Measurements from ENCODE around the gene PRR35.

Gene PRR35

DNA sequence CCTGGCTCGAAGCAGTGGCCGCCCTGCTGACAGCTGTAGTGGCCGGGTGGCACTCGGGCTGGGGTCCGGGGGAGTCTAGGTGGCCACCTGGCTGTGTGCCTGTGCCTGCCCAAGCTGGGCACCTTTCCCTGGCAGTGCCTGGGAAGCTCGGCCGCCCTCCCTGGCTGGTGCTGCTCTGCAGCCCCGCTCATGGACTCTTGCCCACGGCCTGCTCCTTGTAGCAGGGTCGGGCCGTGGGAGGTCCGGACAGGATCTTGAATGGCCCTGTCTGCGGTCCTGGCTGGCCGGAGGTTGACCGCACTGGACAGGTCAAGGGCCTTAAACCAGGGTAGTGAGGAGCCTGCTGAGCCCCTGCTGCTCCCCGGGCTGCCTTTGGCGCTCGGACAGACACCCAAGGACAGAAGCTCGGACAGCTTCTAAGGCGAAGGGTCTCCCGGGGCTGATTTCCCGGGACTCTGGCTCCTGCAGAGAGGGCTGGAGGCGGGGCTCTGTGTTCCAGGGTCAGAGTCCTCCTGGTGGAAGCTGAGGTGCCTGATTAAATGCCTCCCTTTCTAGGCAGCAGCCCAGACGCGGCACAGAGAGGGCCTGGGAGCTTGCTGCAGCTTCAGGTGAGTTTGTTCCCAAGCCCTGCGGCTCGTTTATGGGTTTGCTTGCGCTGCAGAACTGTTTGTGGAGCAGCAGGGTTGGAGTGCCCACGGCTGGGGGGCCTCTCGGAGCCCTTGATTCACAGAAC, 26.6 kb upstream of the PRR35 start:
- CTCF ChIA-PET = no interaction called here
- no peak for DNase-seq (ENCODE audit: extremely low spot score)
- POLR2A ChIA-PET = interaction anchor here (0.8 kb wide), 1 partner anchor 38 kb away, joined by 3 read pairs; no protein-coding TSS in a partner anchor
- TF ChIP-seq, protein P1, sequence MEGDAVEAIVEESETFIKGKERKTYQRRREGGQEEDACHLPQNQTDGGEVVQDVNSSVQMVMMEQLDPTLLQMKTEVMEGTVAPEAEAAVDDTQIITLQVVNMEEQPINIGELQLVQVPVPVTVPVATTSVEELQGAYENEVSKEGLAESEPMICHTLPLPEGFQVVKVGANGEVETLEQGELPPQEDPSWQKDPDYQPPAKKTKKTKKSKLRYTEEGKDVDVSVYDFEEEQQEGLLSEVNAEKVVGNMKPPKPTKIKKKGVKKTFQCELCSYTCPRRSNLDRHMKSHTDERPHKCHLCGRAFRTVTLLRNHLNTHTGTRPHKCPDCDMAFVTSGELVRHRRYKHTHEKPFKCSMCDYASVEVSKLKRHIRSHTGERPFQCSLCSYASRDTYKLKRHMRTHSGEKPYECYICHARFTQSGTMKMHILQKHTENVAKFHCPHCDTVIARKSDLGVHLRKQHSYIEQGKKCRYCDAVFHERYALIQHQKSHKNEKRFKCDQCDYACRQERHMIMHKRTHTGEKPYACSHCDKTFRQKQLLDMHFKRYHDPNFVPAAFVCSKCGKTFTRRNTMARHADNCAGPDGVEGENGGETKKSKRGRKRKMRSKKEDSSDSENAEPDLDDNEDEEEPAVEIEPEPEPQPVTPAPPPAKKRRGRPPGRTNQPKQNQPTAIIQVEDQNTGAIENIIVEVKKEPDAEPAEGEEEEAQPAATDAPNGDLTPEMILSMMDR (IDR thresholded peaks at IDR 0.05; ENCODE audit: control extremely low read depth, extremely low read depth, low read depth, missing control alignments) = no peak

DNA sequence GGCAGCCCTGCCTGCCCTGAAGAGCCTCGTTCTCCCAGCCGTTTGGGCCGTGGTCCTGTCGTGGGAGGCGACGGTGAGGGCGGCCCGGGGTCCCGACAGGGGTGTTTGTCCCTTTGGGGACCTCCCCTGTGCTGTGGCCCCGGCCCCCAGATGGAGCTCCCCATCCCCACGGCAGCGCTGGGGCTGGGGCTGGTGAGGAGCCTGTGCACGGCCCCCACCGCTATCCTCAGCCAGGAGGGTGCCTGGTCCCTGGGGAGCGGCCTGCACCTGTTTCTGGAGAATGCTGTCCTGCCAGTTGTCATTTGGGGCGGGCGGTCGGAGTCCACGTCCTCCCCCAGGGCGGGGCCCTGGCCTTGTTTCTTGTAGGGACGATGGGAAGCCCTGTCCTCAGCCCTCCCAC, 26.1 kb upstream of the PRR35 start:
- ChIA-PET CTCF (no interaction called here), POLR2A (no interaction called here)
- TF ChIP-seq, protein P1 (IDR thresholded peaks at IDR 0.05; ENCODE audit: control extremely low read depth, extremely low read depth, low read depth, missing control alignments) = no peak
- no peak for DNase-seq (ENCODE audit: extremely low spot score)

DNA sequence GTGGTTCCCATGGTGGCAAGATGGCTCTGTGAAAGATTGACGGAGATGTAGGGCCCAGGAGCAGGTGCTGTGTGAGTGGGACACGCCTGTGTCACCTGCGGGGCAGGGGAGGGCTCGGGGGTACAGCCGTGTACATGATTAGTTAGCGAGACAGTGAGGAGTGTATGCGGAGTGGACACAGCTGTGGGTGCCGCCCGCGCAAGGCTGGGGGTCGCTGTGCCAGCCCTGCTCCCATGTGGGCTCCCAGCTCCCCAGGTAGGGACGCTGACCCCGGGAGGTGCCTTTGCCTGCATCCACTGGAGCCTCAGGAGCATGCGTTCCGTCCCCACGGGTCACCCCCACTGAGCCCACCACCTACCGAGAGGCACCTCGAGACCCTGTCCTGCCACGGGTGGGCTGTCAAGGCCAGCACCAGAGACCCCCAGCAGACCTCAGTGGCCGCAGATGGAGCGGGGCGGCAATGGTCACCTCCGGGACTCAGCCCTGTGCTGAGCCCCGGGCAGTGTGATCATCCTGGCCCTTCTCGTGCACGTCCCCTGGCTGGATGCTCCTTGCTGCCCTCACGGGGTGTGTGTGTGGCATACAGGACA, 25.2 kb upstream of the PRR35 start:
- DNase-seq (ENCODE audit: extremely low spot score) = no peak
- CTCF ChIA-PET = no interaction called here
- TF ChIP-seq, protein P1 (IDR thresholded peaks at IDR 0.05; ENCODE audit: control extremely low read depth, extremely low read depth, low read depth, missing control alignments) = no peak
- POLR2A ChIA-PET = no interaction called here

DNA sequence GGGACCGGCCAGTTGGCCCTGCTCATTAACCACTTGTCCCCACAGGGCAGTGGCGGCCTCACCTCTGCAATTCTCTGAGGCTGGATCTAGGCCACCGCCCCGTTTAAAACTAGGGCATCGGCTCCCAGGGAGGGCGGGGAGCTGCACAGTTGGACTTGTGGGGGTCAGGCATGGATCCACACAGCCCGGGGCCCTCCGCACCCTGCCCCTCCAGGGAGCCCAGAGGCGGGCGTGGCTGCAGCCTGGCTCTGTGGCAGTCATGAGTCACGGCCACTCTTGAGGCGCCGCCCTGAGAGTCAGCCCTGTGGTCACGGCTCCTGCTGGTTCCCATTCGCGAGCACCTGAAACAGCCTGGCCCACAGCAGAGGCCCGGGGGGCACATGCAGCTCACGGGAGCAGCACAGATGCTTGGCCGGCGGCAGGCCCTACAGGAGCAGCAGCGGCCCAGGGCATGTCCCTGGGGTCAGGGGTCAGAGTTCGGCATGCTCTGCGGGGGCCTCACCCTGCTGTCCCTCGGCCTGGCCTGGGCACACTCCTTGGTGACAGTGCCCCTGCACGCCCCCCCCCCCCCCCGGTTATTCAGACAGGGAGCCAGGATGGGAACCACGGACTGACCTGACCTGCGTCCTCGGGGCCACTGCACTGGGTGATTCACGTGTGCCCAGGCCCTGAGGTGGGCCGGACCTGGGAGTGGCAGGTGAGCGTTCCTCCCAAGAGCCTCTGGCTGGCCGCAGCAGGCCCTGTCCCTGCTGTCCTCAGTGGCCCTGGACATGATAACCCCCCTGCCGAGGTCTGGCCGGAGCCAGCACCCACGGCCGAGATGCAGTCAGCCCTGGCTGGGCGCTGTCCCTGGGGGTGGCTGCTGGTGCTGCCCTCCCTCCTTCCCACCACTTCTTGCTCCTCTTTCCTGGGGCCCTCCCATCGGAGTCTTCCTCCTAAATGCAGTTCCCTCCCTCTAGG, 24.5 kb upstream of the PRR35 start:
- ChIA-PET POLR2A (no interaction called here), CTCF (no interaction called here)
- TF ChIP-seq, protein P1 (IDR thresholded peaks at IDR 0.05; ENCODE audit: control extremely low read depth, extremely low read depth, low read depth, missing control alignments) = no peak
- DNase-seq (ENCODE audit: extremely low spot score) = no peak

DNA sequence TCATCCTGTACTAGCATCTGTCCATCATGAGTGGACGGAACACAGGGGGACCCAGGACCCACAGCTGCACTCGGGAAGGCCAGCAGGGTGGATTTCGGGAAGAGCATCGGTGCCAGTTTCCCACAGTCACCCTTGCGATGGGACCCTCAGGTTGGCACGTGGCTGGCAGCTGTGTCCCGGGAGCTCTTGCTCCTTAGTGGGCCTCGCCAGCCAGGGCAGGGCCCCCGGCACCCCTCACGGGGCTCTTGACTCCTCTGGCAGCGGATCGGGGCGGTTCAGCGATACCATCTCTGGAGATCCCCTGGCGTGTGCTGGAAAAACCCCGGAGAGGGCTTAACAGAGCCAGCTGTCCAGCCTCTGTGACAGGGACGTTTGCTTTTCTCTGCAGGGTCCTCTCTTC, 23.4 kb upstream of the PRR35 start:
- CTCF ChIA-PET = interaction anchor here (0.7 to 1.1 kb wide), 2 partner anchors 13 to 14 kb away, joined by 3 read pairs; no protein-coding TSS in a partner anchor
- no peak for DNase-seq (ENCODE audit: extremely low spot score)
- POLR2A ChIA-PET = no interaction called here
- TF ChIP-seq, protein P1 (IDR thresholded peaks at IDR 0.05; ENCODE audit: control extremely low read depth, extremely low read depth, low read depth, missing control alignments) = no peak

All from GM10248 (cell line).